Measurements from ENCODE around the gene MANSC1.
"Not testable (repeated sequence)": the region's sequence is repeated elsewhere in the genome, so short reads cannot be mapped to it uniquely, and the experiment has no call there.

The MANSC1 gene

DNA sequence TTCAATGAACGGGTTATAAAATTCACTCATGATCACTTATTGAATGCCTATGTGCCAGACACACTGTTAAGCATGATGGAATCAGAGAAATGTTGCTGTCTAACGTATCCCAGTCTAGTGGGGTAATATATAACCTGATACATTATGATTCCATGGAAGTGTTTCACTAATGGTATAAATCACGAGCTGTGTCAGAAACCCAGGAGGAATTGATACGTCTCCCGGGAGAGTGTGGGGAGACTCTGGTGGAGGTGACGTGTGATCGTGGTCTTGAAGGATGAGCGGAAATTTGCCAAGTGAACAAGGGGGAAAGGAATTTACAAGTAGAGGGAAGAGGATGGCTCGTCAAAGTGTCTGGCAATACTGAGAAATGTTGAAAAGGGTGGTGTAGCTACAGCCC lies 26.5 kb downstream of the MANSC1 start:
- no peak for TF ChIP-seq CTCF (IDR thresholded peaks at IDR 0.05; ENCODE audit: insufficient read depth, low read depth, low read length, missing control alignments)
- no peak for DNase-seq (ENCODE audit: low read depth)
- H3K4me3 ChIP-seq (ENCODE audit: low read depth, low read length): no peak overlapping the region

DNA sequence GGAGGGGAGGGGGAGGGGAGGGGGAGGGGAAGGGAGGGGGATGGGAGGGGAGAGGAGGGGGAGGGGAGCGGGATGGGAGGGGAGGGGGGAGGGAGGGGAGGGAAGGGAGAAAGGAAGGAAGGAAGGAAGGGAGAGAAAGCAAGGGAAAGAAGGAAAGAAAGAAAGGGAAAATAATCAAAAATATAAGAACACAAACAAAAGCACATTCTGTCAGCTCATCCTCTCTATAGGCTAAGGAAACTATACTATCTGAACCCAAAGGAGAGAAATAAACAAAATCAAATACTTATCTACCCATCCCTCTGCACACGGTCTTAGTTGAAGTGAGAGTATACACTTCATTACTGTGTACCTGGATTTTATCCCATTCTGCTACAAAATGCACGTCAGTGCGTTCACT lies 26.9 kb downstream of the MANSC1 start:
- TF ChIP-seq CTCF (IDR thresholded peaks at IDR 0.05; ENCODE audit: insufficient read depth, low read depth, low read length, missing control alignments): no peak
- no peak overlapping the region for H3K4me3 ChIP-seq (ENCODE audit: low read depth, low read length)
- DNase-seq (ENCODE audit: low read depth): no peak

DNA sequence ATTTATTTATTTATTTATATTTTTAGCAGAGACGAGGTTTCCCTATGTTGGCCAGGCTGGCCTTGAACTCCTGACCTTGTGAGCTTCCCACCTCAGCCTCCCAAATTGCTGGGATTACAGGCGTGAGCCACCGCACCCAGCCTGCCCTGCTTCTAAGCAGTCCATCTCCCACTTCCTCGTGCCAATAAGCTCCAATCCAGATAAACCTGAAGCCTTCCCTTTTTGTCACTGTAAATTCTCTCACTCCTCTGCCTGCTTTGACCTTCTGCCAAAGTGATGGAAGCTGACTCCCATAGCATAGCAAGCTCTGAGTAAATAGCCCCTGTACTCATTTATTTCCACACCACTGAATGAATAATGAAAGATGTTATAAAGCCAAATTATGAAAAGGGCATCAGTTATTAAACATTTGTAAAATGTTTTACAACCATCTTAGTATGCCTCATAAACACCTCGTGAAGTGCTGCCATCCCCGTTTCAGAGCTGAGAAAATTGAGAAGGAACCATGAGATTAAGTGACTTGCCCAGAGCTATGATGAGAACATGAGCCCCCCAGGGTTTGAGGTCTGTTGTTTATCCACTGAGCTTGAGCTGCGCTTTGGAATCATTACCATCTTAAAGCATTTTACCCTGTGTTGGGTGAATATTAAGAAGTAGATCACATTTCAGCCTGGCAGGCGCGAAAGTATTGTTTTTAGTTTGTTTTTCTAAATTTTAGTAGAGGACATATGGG lies 30.4 kb downstream of the MANSC1 start:
- H3K4me3 ChIP-seq (ENCODE audit: low read depth, low read length): no peak overlapping the region
- no peak for TF ChIP-seq CTCF (IDR thresholded peaks at IDR 0.05; ENCODE audit: insufficient read depth, low read depth, low read length, missing control alignments)
- no peak for DNase-seq (ENCODE audit: low read depth)

DNA sequence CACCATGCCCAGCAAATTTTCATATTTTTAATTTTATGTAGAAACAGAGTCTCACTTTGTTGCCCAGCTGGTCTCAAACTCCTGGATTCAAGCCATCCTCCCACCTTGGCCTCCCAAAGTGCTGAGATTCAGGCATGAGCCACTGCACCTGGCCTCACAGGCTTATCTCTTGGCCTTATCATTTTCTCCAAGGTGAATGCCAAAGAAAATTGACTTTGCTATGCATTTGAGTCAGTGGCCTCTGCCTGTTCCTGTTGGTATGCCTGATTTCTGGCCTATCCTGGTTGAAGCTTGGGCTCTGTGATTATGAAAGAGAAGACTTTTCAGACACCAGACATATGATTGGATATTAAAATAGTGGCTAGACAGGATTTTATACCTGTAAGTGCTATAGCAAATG lies 34.2 kb downstream of the MANSC1 start:
- DNase-seq (ENCODE audit: low read depth): no peak
- no peak for TF ChIP-seq CTCF (IDR thresholded peaks at IDR 0.05; ENCODE audit: insufficient read depth, low read depth, low read length, missing control alignments)

GRCh38 chr12:12310695-12311094 lies 39.3 kb downstream of the MANSC1 start:
- not testable (repeated sequence) for DNase-seq (ENCODE audit: low read depth); H3K4me3 ChIP-seq (ENCODE audit: low read depth, low read length)

More for the DNA sequence above, 34.2 kb downstream of the MANSC1 start:
- H3K4me3 ChIP-seq (ENCODE audit: low read depth, low read length): no peak overlapping the region

GRCh38 chr12:12305568-12306300 lies 44.3 kb downstream of the MANSC1 start:
- no peak for DNase-seq (ENCODE audit: low read depth)
- no peak for TF ChIP-seq CTCF (IDR thresholded peaks at IDR 0.05; ENCODE audit: insufficient read depth, low read depth, low read length, missing control alignments)
- H3K4me3 ChIP-seq (ENCODE audit: low read depth, low read length): no peak overlapping the region

DNA sequence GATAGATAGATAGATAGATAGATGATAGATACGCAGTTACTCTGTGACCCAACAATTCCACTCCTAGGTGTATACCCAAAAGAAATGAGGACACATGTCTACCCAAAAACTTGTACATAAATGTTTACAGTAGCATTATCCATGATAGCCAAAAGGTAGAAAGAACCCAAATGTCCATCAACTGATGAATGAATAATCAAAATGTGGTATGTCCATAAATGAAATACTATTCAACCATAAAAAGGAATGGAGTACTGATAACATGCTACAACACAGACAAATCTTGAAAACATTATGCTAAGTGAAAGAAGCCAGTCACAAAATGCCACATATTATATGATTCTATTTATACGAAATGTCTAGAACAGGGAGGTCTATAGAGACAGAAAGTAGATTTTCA lies 47.1 kb downstream of the MANSC1 start:
- TF ChIP-seq CTCF (IDR thresholded peaks at IDR 0.05; ENCODE audit: insufficient read depth, low read depth, low read length, missing control alignments): no peak
- no peak overlapping the region for H3K4me3 ChIP-seq (ENCODE audit: low read depth, low read length)
- DNase-seq (ENCODE audit: low read depth): no peak

Data from GM12865 (cell line).